KG1 (cell line): ENCODE data around the gene AARS2.

ENCODE experiments used
- DNase-seq: peaks from one replicate; lab custom pipeline; 2025; lab: John Stamatoyannopoulos, UW

The AARS2 gene

GRCh38 chr6:44275749-44276648, 37.1 kb downstream of the AARS2 start:
- no peak for DNase-seq

- no peak for DNase-seq
Observed at GRCh38 chr6:44275271-44275748, 37.8 kb downstream of the AARS2 start.

- DNase-seq = no peak
Observed at GRCh38 chr6:44273617-44274016, 39.5 kb downstream of the AARS2 start.

- no peak for DNase-seq
Observed at GRCh38 chr6:44272999-44273566, 40.1 kb downstream of the AARS2 start.

- DNase-seq = no peak
Observed at GRCh38 chr6:44272529-44272928, 40.6 kb downstream of the AARS2 start.

GRCh38 chr6:44271914-44272313, 41.2 kb downstream of the AARS2 start:
- DNase-seq = no peak

GRCh38 chr6:44271406-44271723, 41.8 kb downstream of the AARS2 start:
- DNase-seq = no peak

GRCh38 chr6:44270526-44271405, 42.4 kb downstream of the AARS2 start:
- no peak for DNase-seq

- no peak for DNase-seq
Observed at GRCh38 chr6:44269921-44270525, 43.1 kb downstream of the AARS2 start, which contains the start of gene TMEM151B. TMEM151B (plus strand) TSS chr6:44270450; CDS start chr6:44270743, 293 bp downstream.

GRCh38 chr6:44269178-44269920, 43.8 kb downstream of the AARS2 start:
- DNase-seq = no peak

GRCh38 chr6:44268095-44268628, 45.0 kb downstream of the AARS2 start:
- DNase-seq = peak; percentile 33

GRCh38 chr6:44267252-44267651, 45.9 kb downstream of the AARS2 start:
- DNase-seq = no peak

GRCh38 chr6:44266347-44266746, 46.8 kb downstream of the AARS2 start:
- no peak for DNase-seq

GRCh38 chr6:44265722-44266233, 47.4 kb downstream of the AARS2 start:
- no peak for DNase-seq

- DNase-seq = peak; percentile 58
Observed at GRCh38 chr6:44265007-44265721, 48.0 kb downstream of the AARS2 start, which contains the start of gene NFKBIE. NFKBIE (minus strand) TSS chr6:44265551; CDS start chr6:44265346, 205 bp downstream.

GRCh38 chr6:44264154-44265006, 48.8 kb downstream of the AARS2 start:
- DNase-seq = peak; percentile 61

- DNase-seq = no peak
Observed at GRCh38 chr6:44263354-44264100, 49.6 kb downstream of the AARS2 start.
